Stimulated activated naive CD8-positive, alpha-beta T cell treated with anti-CD3 and anti-CD28 coated beads, Interleukin-15, amount 100 ng/mL, for 72 hours (primary cell): ENCODE data around the gene TCF19.
"Not testable (repeated sequence)": the region's sequence is repeated elsewhere in the genome, so short reads cannot be mapped to it uniquely, and the experiment has no call there.

ENCODE experiments used
- ATAC-seq: fragments of 150-1000 bp; cut with Tn5 transposase; 2 replicates; pipeline ENCODE4 v1.10.0; 2021; ENCODE audit warnings: mild to moderate bottlenecking, moderate library complexity
- DNase-seq, 2 donors: peaks; one replicate each; pipeline ENCODE4 v3.0.0; 2021 to 2022
- H3K27ac Mint-ChIP-seq, 2 donors: one replicate each; pipeline ENCODE4 v1.8.0; 2022; ENCODE audit warnings: mild to moderate bottlenecking in 2 of 2, mixed read lengths in 2 of 2, moderate library complexity in 2 of 2
- H3K27me3 Mint-ChIP-seq: one replicate; pipeline ENCODE4 v1.8.0; 2022; ENCODE audit warnings: mixed read lengths
- H3K4me1 Mint-ChIP-seq: one replicate; pipeline ENCODE4 v1.8.0; 2022; ENCODE audit warnings: mild to moderate bottlenecking, mixed read lengths
- H3K4me3 Mint-ChIP-seq, 2 donors: one replicate each; pipeline ENCODE4 v1.8.0; 2022; ENCODE audit warnings: mild to moderate bottlenecking in 2 of 2, mixed read lengths in 2 of 2, moderate library complexity in 1 of 2
- H3K9me3 Mint-ChIP-seq, 2 donors: one replicate each; pipeline ENCODE4 v1.8.0; 2022; ENCODE audit warnings: mixed read lengths in 2 of 2

The TCF19 gene

DNA sequence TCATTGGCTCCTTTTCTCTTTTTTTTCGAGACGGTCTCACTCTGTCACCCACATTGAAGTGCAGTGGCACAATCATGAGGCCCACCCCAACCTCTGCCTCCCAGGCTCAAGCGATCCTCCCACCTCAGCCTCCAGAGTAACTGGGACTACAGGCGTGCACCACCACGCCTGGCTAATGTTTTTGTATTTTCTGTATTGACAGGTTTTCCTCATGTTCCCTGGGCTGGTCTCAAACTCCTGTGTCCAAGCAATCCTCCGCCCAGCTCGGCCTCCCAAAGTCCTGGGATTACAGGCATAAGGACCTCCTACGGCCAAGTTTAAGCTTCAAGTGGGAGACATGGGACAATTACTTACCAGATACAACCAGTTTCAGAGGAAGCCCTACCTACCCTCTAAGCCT, 21.5 kb downstream of the TCF19 start:
- Mint-ChIP-seq H3K27ac (no peak overlapping the region), H3K4me1 (peaks cover 15% of the 10 kb centered on the region), H3K4me3 (peak overlapping the region; percentile 85 to 88), H3K9me3 (no peaks in the 10 kb centered on the region), H3K27me3 (no peaks in the 10 kb centered on the region)
- no peak for ATAC-seq
- DNase-seq, result no peak

GRCh38 chr6:31180500-31180899, 22.1 kb downstream of the TCF19 start:
- H3K27me3 Mint-ChIP-seq, result no peaks in the 10 kb centered on the region
- peak overlapping the region; percentile 70 to 86 for H3K27ac Mint-ChIP-seq
- peak overlapping the region; percentile 85 to 88 for H3K4me3 Mint-ChIP-seq
- ATAC-seq (peak; percentile 98), DNase-seq (peak; percentile 55 to 78)
- no peaks in the 10 kb centered on the region for H3K9me3 Mint-ChIP-seq
- H3K4me1 Mint-ChIP-seq, result peaks cover 16% of the 10 kb centered on the region

DNA sequence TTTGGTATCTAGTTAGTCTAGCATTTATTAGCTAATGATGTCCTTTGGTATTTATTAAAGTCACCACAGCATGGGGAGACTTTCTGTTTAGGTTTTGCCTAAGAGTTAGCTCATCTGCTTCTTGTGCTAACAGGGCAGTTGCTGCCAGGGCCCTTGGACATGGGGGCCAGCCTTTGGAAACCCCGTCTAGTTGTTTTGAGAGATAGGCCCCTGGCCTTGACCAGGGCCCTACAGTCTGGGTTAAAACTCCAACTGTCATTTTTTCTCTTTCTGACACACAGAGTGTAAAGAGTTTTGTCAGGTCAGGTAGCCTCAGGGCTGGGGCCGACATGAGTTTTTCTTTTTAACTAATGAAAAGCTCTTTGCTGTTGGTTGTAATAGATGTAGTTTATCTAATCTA, 24.9 kb downstream of the TCF19 start:
- not testable (repeated sequence) for H3K4me3 Mint-ChIP-seq, H3K9me3 Mint-ChIP-seq, H3K27ac Mint-ChIP-seq, DNase-seq, ATAC-seq, H3K27me3 Mint-ChIP-seq
- peaks cover 19% of the 10 kb centered on the region for H3K4me1 Mint-ChIP-seq

- H3K9me3 Mint-ChIP-seq, ATAC-seq, H3K27me3 Mint-ChIP-seq, DNase-seq, H3K27ac Mint-ChIP-seq, H3K4me3 Mint-ChIP-seq: not testable (repeated sequence)
- H3K4me1 Mint-ChIP-seq, result peaks cover 15% of the 10 kb centered on the region
Measured at GRCh38 chr6:31183859-31184258, 25.5 kb downstream of the TCF19 start.

DNA sequence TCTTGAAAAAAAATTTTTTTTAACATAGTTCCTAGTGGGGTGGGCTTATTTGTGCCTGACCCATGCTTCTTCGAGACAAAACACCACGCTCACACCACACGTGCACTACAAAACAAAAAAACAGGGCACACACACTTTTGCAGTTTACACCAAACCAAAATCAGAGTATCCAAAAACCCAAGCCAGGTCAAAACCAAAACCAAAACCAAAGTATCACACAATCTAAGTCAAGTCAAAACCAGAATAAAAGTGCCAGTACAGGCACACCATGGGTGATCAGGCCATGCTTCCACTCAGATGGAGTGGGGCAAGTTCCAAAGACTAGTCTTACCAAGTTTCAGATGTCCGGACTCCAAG, 27.3 kb downstream of the TCF19 start:
- not testable (repeated sequence) for H3K27me3 Mint-ChIP-seq, DNase-seq, H3K27ac Mint-ChIP-seq, H3K9me3 Mint-ChIP-seq
- Mint-ChIP-seq H3K4me1 (peaks cover 13% of the 10 kb centered on the region), H3K4me3 (peak overlapping the region in 1 of 2 donors; percentile 38)
- peak; percentile 48 for ATAC-seq

GRCh38 chr6:31186052-31186734, 27.8 kb downstream of the TCF19 start:
- H3K4me1 Mint-ChIP-seq, result peaks cover 13% of the 10 kb centered on the region
- no peak for ATAC-seq
- no peak for DNase-seq
- no peak overlapping the region for H3K4me3 Mint-ChIP-seq
- H3K27me3 Mint-ChIP-seq, result no peaks in the 10 kb centered on the region
- no peak overlapping the region for H3K27ac Mint-ChIP-seq
- no peaks in the 10 kb centered on the region for H3K9me3 Mint-ChIP-seq

GRCh38 chr6:31187780-31188194, 29.4 kb downstream of the TCF19 start:
- ATAC-seq (no peak), DNase-seq (no peak)
- peaks cover 13% of the 10 kb centered on the region for H3K4me1 Mint-ChIP-seq
- no peaks in the 10 kb centered on the region for H3K27me3 Mint-ChIP-seq
- H3K27ac Mint-ChIP-seq, result no peak overlapping the region
- no peaks in the 10 kb centered on the region for H3K9me3 Mint-ChIP-seq
- H3K4me3 Mint-ChIP-seq, result no peak overlapping the region

DNA sequence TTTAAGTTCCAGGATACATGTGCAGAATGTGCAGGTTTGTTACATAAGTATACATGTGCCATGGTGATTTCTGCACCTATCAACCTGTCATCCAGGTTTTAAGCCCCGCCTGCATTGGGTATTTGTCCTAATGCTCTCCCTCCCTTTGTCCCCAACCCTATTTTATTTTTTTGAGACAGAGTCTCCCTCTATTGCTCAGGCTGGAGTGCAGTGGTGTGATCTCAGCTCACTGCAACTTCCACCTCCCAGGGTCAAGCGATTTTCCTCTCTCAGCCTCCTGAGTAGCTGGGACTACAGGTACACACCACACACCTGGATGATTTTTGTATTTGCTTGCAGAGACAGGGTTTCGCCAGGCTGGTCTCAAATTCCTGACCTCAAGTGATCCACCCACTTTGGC, 30.8 kb downstream of the TCF19 start:
- H3K27ac Mint-ChIP-seq, ATAC-seq, DNase-seq, H3K4me3 Mint-ChIP-seq, H3K9me3 Mint-ChIP-seq, H3K27me3 Mint-ChIP-seq: not testable (repeated sequence)
- peaks cover 14% of the 10 kb centered on the region for H3K4me1 Mint-ChIP-seq

- H3K4me1 Mint-ChIP-seq, result peaks cover 20% of the 10 kb centered on the region
- H3K9me3 Mint-ChIP-seq, result no peaks in the 10 kb centered on the region
- no peak for ATAC-seq
- no peaks in the 10 kb centered on the region for H3K27me3 Mint-ChIP-seq
- H3K27ac Mint-ChIP-seq, result no peak overlapping the region
- no peak overlapping the region for H3K4me3 Mint-ChIP-seq
- no peak for DNase-seq
Measured at GRCh38 chr6:31190488-31190887, 32.1 kb downstream of the TCF19 start.

- H3K9me3 Mint-ChIP-seq, ATAC-seq: not testable (repeated sequence)
Measured at GRCh38 chr6:31192431-31193105, 34.2 kb downstream of the TCF19 start.

GRCh38 chr6:31193206-31193605, 34.8 kb downstream of the TCF19 start:
- H3K27me3 Mint-ChIP-seq, result no peaks in the 10 kb centered on the region
- no peaks in the 10 kb centered on the region for H3K9me3 Mint-ChIP-seq
- ATAC-seq, result no peak
- H3K4me1 Mint-ChIP-seq, result peaks cover 20% of the 10 kb centered on the region
- H3K27ac Mint-ChIP-seq, result no peak overlapping the region
- DNase-seq, result no peak
- H3K4me3 Mint-ChIP-seq, result no peak overlapping the region

More at GRCh38 chr6:31192431-31193105, 34.2 kb downstream of the TCF19 start:
- not testable (repeated sequence) for H3K27ac Mint-ChIP-seq, H3K4me3 Mint-ChIP-seq, H3K27me3 Mint-ChIP-seq
- H3K4me1 Mint-ChIP-seq, result peaks cover 20% of the 10 kb centered on the region
- peak; percentile 51 to 69 for DNase-seq

DNA sequence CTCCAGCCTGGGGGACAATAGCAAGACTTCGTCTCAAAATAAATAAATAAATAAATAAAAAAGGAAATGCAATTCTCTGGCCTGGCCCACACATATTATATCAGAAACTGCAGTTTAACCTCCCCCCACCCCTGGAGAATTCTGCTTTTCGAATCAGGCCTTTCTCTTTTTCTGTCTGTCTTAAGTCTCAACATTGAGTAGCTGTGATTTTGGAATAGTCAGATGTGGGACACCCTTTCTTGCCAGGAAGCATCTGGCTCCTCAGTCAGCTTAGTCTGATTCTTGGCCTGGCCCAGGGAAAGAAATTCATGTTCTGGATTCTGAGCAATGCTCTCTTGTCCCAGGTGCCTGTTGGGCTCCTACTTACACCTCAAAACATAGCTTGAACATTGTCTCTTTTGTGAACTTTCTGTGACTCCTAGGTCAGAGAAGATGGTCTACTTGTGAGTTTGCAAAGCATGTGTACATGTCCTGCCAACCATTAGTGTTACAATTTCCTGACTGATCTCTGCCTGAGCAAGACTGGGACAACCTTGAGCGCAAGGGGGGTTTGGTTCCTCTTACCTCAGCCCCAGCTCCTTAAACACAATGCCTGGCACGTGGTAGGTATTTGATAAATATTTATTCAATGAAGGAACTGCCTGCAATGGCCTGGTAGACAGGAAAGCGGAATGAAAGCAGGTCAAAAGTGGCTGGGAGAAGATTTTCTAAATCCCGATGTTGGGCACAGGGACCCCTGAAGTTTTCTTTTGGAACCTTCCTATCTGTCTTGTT, 35.9 kb downstream of the TCF19 start:
- DNase-seq, result no peak
- peak overlapping the region in 1 of 2 donors; percentile 33 for H3K27ac Mint-ChIP-seq
- H3K4me1 Mint-ChIP-seq, result peaks cover 28% of the 10 kb centered on the region
- ATAC-seq, result no peak
- no peak overlapping the region for H3K4me3 Mint-ChIP-seq
- no peaks in the 10 kb centered on the region for H3K9me3 Mint-ChIP-seq
- H3K27me3 Mint-ChIP-seq, result no peaks in the 10 kb centered on the region

- not testable (repeated sequence) for H3K4me3 Mint-ChIP-seq, ATAC-seq
Measured at GRCh38 chr6:31195308-31195979, 37.1 kb downstream of the TCF19 start.

GRCh38 chr6:31196251-31197022, 38.0 kb downstream of the TCF19 start:
- not testable (repeated sequence) for H3K27me3 Mint-ChIP-seq
- Mint-ChIP-seq H3K4me3 (peak overlapping the region; percentile 65 to 83), H3K27ac (peak overlapping the region; percentile 96 to 100), H3K9me3 (peaks cover 5 to 17% of the 10 kb centered on the region in 2 donors), H3K4me1 (peaks cover 42% of the 10 kb centered on the region)
- DNase-seq (peak; percentile 26 to 29), ATAC-seq (peak; percentile 1)

More at GRCh38 chr6:31195308-31195979, 37.1 kb downstream of the TCF19 start:
- H3K9me3 Mint-ChIP-seq, DNase-seq, H3K27me3 Mint-ChIP-seq: not testable (repeated sequence)
- Mint-ChIP-seq H3K4me1 (peaks cover 38% of the 10 kb centered on the region), H3K27ac (peak overlapping the region in 1 of 2 donors; percentile 42)
